WTC11 (cell line): Measurements from ENCODE around the gene LYL1.

Experiments used
- ETV6 ChIP-seq: sonication (generic); formaldehyde crosslinking; IDR thresholded peaks from 2 replicates; pipeline ENCODE4 v1.8.1; 2022; ENCODE audit warnings: mild to moderate bottlenecking, missing genetic modification reagents
- JUN ChIP-seq: sonication (generic); formaldehyde crosslinking; IDR thresholded peaks from 2 replicates; pipeline ENCODE4 v1.8.0; 2023; ENCODE audit warnings: mild to moderate bottlenecking, missing genetic modification reagents
- ZNF121 ChIP-seq: sonication (generic); formaldehyde crosslinking; IDR thresholded peaks from 2 replicates; pipeline ENCODE4 v1.8.0; 2023; ENCODE audit warnings: missing genetic modification reagents
- ZNF423 ChIP-seq: fragments of 250-450 bp; sonication (Bioruptor Pico); IDR thresholded peaks from 2 replicates; pipeline ENCODE4 v2.1.2; 2022; ENCODE audit warnings: mild to moderate bottlenecking, moderate library complexity
- TF ChIP-seq, protein P1 (sequence below): sonication (generic); formaldehyde crosslinking; IDR thresholded peaks from 2 replicates; pipeline ENCODE4 v1.8.1; 2022; ENCODE audit warnings: mild to moderate bottlenecking, missing genetic modification reagents, moderate library complexity, borderline replicate concordance
- TF ChIP-seq, protein P2 (sequence below): fragments of 200-600 bp; IDR thresholded peaks from 2 replicates; pipeline ENCODE4 v1.8.0; 2022; ENCODE audit warnings: antibody characterized with exemption
- TF ChIP-seq, protein P3 (sequence below): fragments of 250-450 bp; sonication (Bioruptor Pico); IDR thresholded peaks from 2 replicates; pipeline ENCODE4 v1.9.0; 2021; ENCODE audit warnings: moderate library complexity, mild to moderate bottlenecking, inconsistent platforms, borderline replicate concordance

DNA sequence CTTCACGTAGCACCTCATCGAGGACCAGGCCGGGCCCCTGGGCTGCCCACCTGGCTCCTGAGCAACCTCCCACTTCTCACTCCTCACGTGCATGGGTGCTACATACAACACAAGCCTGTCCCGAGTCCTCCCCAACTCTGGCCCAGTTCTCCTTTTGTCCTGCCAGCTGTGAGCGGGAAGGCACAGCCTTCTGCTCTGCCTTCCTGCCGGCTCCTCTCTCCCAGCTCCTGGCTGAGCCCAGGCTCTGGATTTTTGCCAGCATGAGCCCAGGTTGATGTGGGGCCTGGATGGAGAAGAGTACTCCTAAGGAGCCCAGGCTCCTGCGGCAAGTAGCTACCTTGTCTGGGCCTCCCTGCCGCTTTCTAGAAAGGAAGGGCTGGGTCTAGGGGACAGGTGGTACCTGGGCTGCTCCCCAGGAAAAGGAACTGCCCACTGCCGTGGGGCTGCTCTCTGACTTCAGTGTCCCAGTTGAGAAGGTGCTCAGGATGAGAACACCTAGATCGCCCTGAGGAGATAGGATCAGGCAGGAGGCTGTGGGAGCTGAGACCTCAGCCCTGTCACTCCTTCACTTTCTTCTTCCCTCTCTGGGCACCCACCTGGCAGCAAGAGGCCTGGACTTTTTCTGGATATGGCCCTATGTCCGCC lies 23.6 kb downstream of the LYL1 start:
- TF ChIP-seq ETV6 (CRISPR knock-in tag): no peak
- TF ChIP-seq ZNF423 (CRISPR knock-in tag): no peak
- no peak for TF ChIP-seq JUN (CRISPR knock-in tag)
- TF ChIP-seq, protein P1, sequence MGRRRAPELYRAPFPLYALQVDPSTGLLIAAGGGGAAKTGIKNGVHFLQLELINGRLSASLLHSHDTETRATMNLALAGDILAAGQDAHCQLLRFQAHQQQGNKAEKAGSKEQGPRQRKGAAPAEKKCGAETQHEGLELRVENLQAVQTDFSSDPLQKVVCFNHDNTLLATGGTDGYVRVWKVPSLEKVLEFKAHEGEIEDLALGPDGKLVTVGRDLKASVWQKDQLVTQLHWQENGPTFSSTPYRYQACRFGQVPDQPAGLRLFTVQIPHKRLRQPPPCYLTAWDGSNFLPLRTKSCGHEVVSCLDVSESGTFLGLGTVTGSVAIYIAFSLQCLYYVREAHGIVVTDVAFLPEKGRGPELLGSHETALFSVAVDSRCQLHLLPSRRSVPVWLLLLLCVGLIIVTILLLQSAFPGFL (CRISPR knock-in tag): no peak
- TF ChIP-seq, protein P2, sequence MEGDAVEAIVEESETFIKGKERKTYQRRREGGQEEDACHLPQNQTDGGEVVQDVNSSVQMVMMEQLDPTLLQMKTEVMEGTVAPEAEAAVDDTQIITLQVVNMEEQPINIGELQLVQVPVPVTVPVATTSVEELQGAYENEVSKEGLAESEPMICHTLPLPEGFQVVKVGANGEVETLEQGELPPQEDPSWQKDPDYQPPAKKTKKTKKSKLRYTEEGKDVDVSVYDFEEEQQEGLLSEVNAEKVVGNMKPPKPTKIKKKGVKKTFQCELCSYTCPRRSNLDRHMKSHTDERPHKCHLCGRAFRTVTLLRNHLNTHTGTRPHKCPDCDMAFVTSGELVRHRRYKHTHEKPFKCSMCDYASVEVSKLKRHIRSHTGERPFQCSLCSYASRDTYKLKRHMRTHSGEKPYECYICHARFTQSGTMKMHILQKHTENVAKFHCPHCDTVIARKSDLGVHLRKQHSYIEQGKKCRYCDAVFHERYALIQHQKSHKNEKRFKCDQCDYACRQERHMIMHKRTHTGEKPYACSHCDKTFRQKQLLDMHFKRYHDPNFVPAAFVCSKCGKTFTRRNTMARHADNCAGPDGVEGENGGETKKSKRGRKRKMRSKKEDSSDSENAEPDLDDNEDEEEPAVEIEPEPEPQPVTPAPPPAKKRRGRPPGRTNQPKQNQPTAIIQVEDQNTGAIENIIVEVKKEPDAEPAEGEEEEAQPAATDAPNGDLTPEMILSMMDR: no peak
- no peak for TF ChIP-seq ZNF121
- TF ChIP-seq, protein P3, sequence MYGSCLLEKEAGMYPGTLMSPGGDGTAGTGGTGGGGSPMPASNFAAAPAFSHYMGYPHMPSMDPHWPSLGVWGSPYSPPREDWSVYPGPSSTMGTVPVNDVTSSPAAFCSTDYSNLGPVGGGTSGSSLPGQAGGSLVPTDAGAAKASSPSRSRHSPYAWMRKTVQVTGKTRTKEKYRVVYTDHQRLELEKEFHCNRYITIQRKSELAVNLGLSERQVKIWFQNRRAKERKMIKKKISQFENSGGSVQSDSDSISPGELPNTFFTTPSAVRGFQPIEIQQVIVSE: no peak
